Measurements from ENCODE around the gene SHISA5.

The SHISA5 gene, protein sequence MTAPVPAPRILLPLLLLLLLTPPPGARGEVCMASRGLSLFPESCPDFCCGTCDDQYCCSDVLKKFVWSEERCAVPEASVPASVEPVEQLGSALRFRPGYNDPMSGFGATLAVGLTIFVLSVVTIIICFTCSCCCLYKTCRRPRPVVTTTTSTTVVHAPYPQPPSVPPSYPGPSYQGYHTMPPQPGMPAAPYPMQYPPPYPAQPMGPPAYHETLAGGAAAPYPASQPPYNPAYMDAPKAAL

GRCh38 chr3:48504051-48504946 is at the start of gene SHISA5:
TSS of gene SHISA5 (minus strand) at chr3:48504174. CDS start at chr3:48504094, 80 bp downstream.
- no peak for TF ChIP-seq GATA2 (IDR thresholded peaks at IDR 0.05; ENCODE audit: low read depth, low read length)
- TF ChIP-seq GATA3 (IDR thresholded peaks at IDR 0.05; ENCODE audit: low read depth, low read length): no peak

DNA sequence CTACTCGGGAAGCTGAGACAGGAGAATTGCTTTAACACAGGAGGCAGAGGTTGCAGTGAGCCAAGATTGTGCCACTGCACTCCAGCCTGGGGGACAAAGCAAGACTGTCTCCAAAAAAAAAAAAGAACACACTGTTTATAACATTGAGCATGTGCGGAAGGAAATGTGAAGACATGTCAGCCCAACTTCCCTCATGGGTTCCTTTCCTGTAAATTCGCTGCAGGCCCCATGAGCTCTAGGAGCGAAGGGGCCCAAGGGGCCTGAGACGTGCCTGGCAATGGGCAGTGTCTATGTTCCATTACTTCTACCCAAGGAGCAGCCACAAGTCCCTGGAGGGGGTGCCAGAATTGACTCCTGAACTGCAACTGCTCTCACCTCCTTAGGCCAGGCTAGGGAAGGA is 49.4 kb upstream of the SHISA5 start:
- TF ChIP-seq GATA3 (IDR thresholded peaks at IDR 0.05; ENCODE audit: low read depth, low read length) (no peak), GATA2 (IDR thresholded peaks at IDR 0.05; ENCODE audit: low read depth, low read length) (no peak)

- TF ChIP-seq GATA2 (IDR thresholded peaks at IDR 0.05; ENCODE audit: low read depth, low read length) (no peak), GATA3 (IDR thresholded peaks at IDR 0.05; ENCODE audit: low read depth, low read length) (no peak)
Measured at GRCh38 chr3:48552111-48552951, 48.4 kb upstream of the SHISA5 start.

- TF ChIP-seq GATA3 (IDR thresholded peaks at IDR 0.05; ENCODE audit: low read depth, low read length) (no peak), GATA2 (IDR thresholded peaks at IDR 0.05; ENCODE audit: low read depth, low read length) (no peak)
Measured at GRCh38 chr3:48548729-48549705, 45.0 kb upstream of the SHISA5 start.

- TF ChIP-seq GATA3 (IDR thresholded peaks at IDR 0.05; ENCODE audit: low read depth, low read length) (no peak), GATA2 (IDR thresholded peaks at IDR 0.05; ENCODE audit: low read depth, low read length) (no peak)
Measured at GRCh38 chr3:48548126-48548525, 44.2 kb upstream of the SHISA5 start.

GRCh38 chr3:48546203-48546829 is 42.3 kb upstream of the SHISA5 start:
- no peak for TF ChIP-seq GATA2 (IDR thresholded peaks at IDR 0.05; ENCODE audit: low read depth, low read length)
- TF ChIP-seq GATA3 (IDR thresholded peaks at IDR 0.05; ENCODE audit: low read depth, low read length): no peak

GRCh38 chr3:48544141-48544540 is 40.2 kb upstream of the SHISA5 start:
- TF ChIP-seq GATA2 (IDR thresholded peaks at IDR 0.05; ENCODE audit: low read depth, low read length): no peak
- no peak for TF ChIP-seq GATA3 (IDR thresholded peaks at IDR 0.05; ENCODE audit: low read depth, low read length)

- TF ChIP-seq GATA2 (IDR thresholded peaks at IDR 0.05; ENCODE audit: low read depth, low read length): no peak
- no peak for TF ChIP-seq GATA3 (IDR thresholded peaks at IDR 0.05; ENCODE audit: low read depth, low read length)
Measured at GRCh38 chr3:48543271-48543866, 39.4 kb upstream of the SHISA5 start.

GRCh38 chr3:48538451-48538850 is 34.5 kb upstream of the SHISA5 start:
- TF ChIP-seq GATA2 (IDR thresholded peaks at IDR 0.05; ENCODE audit: low read depth, low read length): no peak
- no peak for TF ChIP-seq GATA3 (IDR thresholded peaks at IDR 0.05; ENCODE audit: low read depth, low read length)

GRCh38 chr3:48536785-48537184 is 32.8 kb upstream of the SHISA5 start:
- TF ChIP-seq GATA2 (IDR thresholded peaks at IDR 0.05; ENCODE audit: low read depth, low read length) (no peak), GATA3 (IDR thresholded peaks at IDR 0.05; ENCODE audit: low read depth, low read length) (no peak)

DNA sequence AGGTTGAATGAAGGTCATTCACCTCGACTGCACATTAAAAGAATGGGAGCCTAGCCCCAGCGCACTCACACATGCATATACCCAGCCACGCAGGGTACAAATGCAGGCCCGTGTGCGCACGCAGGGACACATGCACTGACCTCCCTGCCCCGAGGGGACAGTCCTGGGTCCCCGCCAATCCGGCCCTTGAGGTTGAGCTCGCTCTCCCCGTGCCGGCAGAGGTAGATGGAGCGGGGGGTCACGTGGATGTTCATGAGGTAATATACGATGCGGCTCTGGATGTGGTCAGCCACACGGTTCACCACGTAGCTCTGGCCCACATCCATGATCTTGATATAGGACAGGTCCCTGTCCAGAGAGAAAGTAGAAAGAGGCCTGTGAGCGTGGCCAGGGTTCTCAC is 32.1 kb upstream of the SHISA5 start:
- TF ChIP-seq GATA2 (IDR thresholded peaks at IDR 0.05; ENCODE audit: low read depth, low read length): no peak
- no peak for TF ChIP-seq GATA3 (IDR thresholded peaks at IDR 0.05; ENCODE audit: low read depth, low read length)

- TF ChIP-seq GATA2 (IDR thresholded peaks at IDR 0.05; ENCODE audit: low read depth, low read length): no peak
- TF ChIP-seq GATA3 (IDR thresholded peaks at IDR 0.05; ENCODE audit: low read depth, low read length): no peak
Measured at GRCh38 chr3:48535578-48535977, 31.6 kb upstream of the SHISA5 start.
